CD4-positive, CD25-positive, alpha-beta regulatory T cell (primary cell): ENCODE measurements around the gene MOCS3. TPM values are rescaled to one million over a fixed set of nuclear protein-coding genes. Genes with fewer than 3 reads are reported as not detected.
A peak's percentile ranks its signal among the peaks of the same experiment; 100 is the strongest.

ENCODE experiments used
- ATAC-seq, 2 donors: fragments of 150-1000 bp; cut with Tn5 transposase; one replicate each; pipeline ENCODE4 v1.10.0; 2021; ENCODE audit warnings: low read depth in 2 of 2, moderate number of reproducible peaks in 2 of 2, moderate library complexity in 1 of 2
- DNase-seq, 3 donors: peaks; one replicate each; pipeline versions ENCODE4 v3.0.0 to v3.0.0-alpha.2; 2012 to 2022; ENCODE audit warnings: mixed read lengths in 1 of 3
- H3K27ac ChIP-seq: one replicate; pipeline ENCODE4 v1.7.0; 2013; ENCODE audit warnings: mild to moderate bottlenecking, low read length; ENCODE audit not compliant: insufficient read depth, poor library complexity, severe bottlenecking
- H3K27me3 ChIP-seq: one replicate; pipeline ENCODE4 v1.7.0; 2013; ENCODE audit warnings: low read length; ENCODE audit not compliant: control insufficient read depth, insufficient read depth
- H3K36me3 ChIP-seq: one replicate; pipeline ENCODE4 v1.7.0; 2013; ENCODE audit warnings: mild to moderate bottlenecking, low read length, moderate library complexity; ENCODE audit not compliant: control insufficient read depth, insufficient read depth
- H3K4me1 ChIP-seq: 2 replicates; pipeline ENCODE4 v1.7.0; 2013; ENCODE audit warnings: mild to moderate bottlenecking, low read length; ENCODE audit not compliant: insufficient read depth, control insufficient read depth, poor library complexity, severe bottlenecking
- H3K4me3 ChIP-seq: one replicate; pipeline ENCODE4 v1.7.0; 2013; ENCODE audit warnings: low read depth, mild to moderate bottlenecking, low read length, moderate library complexity
- H3K9me3 ChIP-seq, 2 experiments: 1 replicate in 1 of 2; 2 replicates in 1 of 2; pipeline ENCODE4 v1.7.0; 2013; ENCODE audit warnings: low read length in 2 of 2, mild to moderate bottlenecking in 1 of 2, moderate library complexity in 1 of 2; ENCODE audit not compliant: control insufficient read depth in 2 of 2
- H3K27ac Mint-ChIP-seq, 3 donors: one replicate each; pipeline ENCODE4 v1.8.0; 2020 to 2022; ENCODE audit warnings: mild to moderate bottlenecking in 3 of 3, mixed read lengths in 3 of 3, moderate library complexity in 2 of 3
- H3K27me3 Mint-ChIP-seq: one replicate; pipeline ENCODE4 v1.8.0; 2022; ENCODE audit warnings: mild to moderate bottlenecking, mixed read lengths
- H3K36me3 Mint-ChIP-seq: one replicate; pipeline ENCODE4 v1.8.0; 2020; ENCODE audit warnings: mixed read lengths
- H3K4me1 Mint-ChIP-seq, 4 donors: one replicate each; pipeline ENCODE4 v1.8.0; 2020 to 2022; ENCODE audit warnings: mixed read lengths in 4 of 4, mild to moderate bottlenecking in 1 of 4
- H3K4me3 Mint-ChIP-seq, 4 donors: one replicate each; pipeline ENCODE4 v1.8.0; 2020 to 2022; ENCODE audit warnings: mild to moderate bottlenecking in 4 of 4, mixed read lengths in 4 of 4, moderate library complexity in 3 of 4
- H3K9me3 Mint-ChIP-seq, 7 donors: one replicate each; pipeline ENCODE4 v1.8.0; 2020 to 2022; ENCODE audit warnings: mixed read lengths in 7 of 7, mild to moderate bottlenecking in 3 of 7, moderate library complexity in 2 of 7
- polyA plus RNA-seq, 4 donors: library from polyadenylated mRNA; unstranded; fragments of 300-500 nt; fragmentation: Illumina TruSeq; gene quantifications; one replicate each; pipeline ENCODE4 v1.2.3, GENCODE V29; 2021
- total RNA-seq: library from RNA; stranded (reverse); gene quantifications from one replicate; pipeline ENCODE4 v1.2.3, GENCODE V29; 2022

Gene MOCS3
- total and polyA plus RNA-seq, 5 donors from 2014 or later: 2.7 to 7.0 (median 4.3) TPM

- Mint-ChIP-seq H3K4me1 (no peaks in the 10 kb centered on the region), H3K27ac (no peak overlapping the region), H3K4me3 (no peak overlapping the region), H3K36me3 (no peaks in the 10 kb centered on the region), H3K9me3 (peaks cover 0 to 2% (median 0%) of the 10 kb centered on the region in 7 donors), H3K27me3 (peaks cover 29% of the 10 kb centered on the region)
- H3K4me3 ChIP-seq: no peak overlapping the region
- no peaks in the 10 kb centered on the region for H3K36me3 ChIP-seq
- no peaks in the 10 kb centered on the region for H3K9me3 ChIP-seq
- DNase-seq (no peak), ATAC-seq (no peak)
- H3K27ac ChIP-seq: no peak overlapping the region
- H3K27me3 ChIP-seq: no peaks in the 10 kb centered on the region
- no peaks in the 10 kb centered on the region for H3K4me1 ChIP-seq
Measured at GRCh38 chr20:50999355-50999754, 40.7 kb downstream of the MOCS3 start.

GRCh38 chr20:51001430-51002265, 43.0 kb downstream of the MOCS3 start:
- peaks cover 32% of the 10 kb centered on the region for H3K27me3 Mint-ChIP-seq
- H3K36me3 Mint-ChIP-seq: no peaks in the 10 kb centered on the region
- H3K27ac ChIP-seq: no peak overlapping the region
- no peaks in the 10 kb centered on the region for H3K4me1 ChIP-seq
- H3K9me3 ChIP-seq: no peaks in the 10 kb centered on the region
- DNase-seq (no peak), ATAC-seq (no peak)
- H3K27ac Mint-ChIP-seq: peak overlapping the region in 1 of 3 donors; percentile 65
- H3K4me1 Mint-ChIP-seq: no peaks in the 10 kb centered on the region
- H3K4me3 Mint-ChIP-seq: no peak overlapping the region
- no peaks in the 10 kb centered on the region for H3K36me3 ChIP-seq
- no peaks in the 10 kb centered on the region for H3K9me3 Mint-ChIP-seq
- no peaks in the 10 kb centered on the region for H3K27me3 ChIP-seq
- no peak overlapping the region for H3K4me3 ChIP-seq

- Mint-ChIP-seq H3K4me1 (no peaks in the 10 kb centered on the region), H3K36me3 (no peaks in the 10 kb centered on the region), H3K27ac (no peak overlapping the region), H3K9me3 (no peaks in the 10 kb centered on the region), H3K27me3 (peaks cover 32% of the 10 kb centered on the region), H3K4me3 (no peak overlapping the region)
- Histone ChIP-seq H3K27me3 (no peaks in the 10 kb centered on the region), H3K27ac (no peak overlapping the region), H3K4me1 (no peaks in the 10 kb centered on the region), H3K4me3 (no peak overlapping the region), H3K36me3 (no peaks in the 10 kb centered on the region), H3K9me3 (no peaks in the 10 kb centered on the region)
- DNase-seq: no peak
- no peak for ATAC-seq
Measured at GRCh38 chr20:51002633-51003032, 44.0 kb downstream of the MOCS3 start.

GRCh38 chr20:51003753-51004152, 45.1 kb downstream of the MOCS3 start:
- Histone ChIP-seq H3K27ac (no peak overlapping the region), H3K4me3 (no peak overlapping the region), H3K36me3 (no peaks in the 10 kb centered on the region), H3K4me1 (no peaks in the 10 kb centered on the region), H3K9me3 (no peaks in the 10 kb centered on the region), H3K27me3 (no peaks in the 10 kb centered on the region)
- no peak for DNase-seq
- ATAC-seq: peak in 1 of 2 donors; percentile 17
- no peaks in the 10 kb centered on the region for H3K9me3 Mint-ChIP-seq
- H3K27me3 Mint-ChIP-seq: peaks cover 32% of the 10 kb centered on the region
- no peaks in the 10 kb centered on the region for H3K36me3 Mint-ChIP-seq
- H3K27ac Mint-ChIP-seq: no peak overlapping the region
- no peak overlapping the region for H3K4me3 Mint-ChIP-seq
- no peaks in the 10 kb centered on the region for H3K4me1 Mint-ChIP-seq

GRCh38 chr20:51004305-51004727, 45.7 kb downstream of the MOCS3 start:
- Mint-ChIP-seq H3K27me3 (peaks cover 27% of the 10 kb centered on the region), H3K4me3 (no peak overlapping the region), H3K27ac (no peak overlapping the region), H3K36me3 (no peaks in the 10 kb centered on the region), H3K4me1 (no peaks in the 10 kb centered on the region), H3K9me3 (no peaks in the 10 kb centered on the region)
- no peaks in the 10 kb centered on the region for H3K4me1 ChIP-seq
- no peak overlapping the region for H3K4me3 ChIP-seq
- DNase-seq (no peak), ATAC-seq (no peak)
- H3K36me3 ChIP-seq: no peaks in the 10 kb centered on the region
- no peaks in the 10 kb centered on the region for H3K9me3 ChIP-seq
- no peaks in the 10 kb centered on the region for H3K27me3 ChIP-seq
- H3K27ac ChIP-seq: no peak overlapping the region

DNA sequence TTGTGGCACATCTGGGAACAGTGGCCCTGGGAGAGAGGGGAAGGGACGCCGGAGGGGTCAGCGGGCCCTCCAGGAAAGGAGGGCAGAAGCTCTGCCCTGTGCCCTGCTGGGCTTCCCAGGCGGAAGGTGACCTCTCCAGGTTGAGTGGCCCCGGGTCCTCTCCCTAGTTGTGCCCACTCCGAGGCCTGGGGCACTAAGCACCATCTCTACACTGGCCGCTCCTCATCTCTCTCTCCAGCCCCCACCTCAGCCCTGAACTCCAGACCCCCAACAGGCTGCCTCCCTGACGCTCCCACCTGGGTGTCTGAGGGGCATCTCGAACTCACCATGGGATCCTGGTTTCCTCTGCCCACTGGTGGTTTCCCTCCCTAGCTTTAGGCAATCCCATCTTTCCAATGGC, 46.2 kb downstream of the MOCS3 start:
- DNase-seq (no peak), ATAC-seq (no peak)
- Histone ChIP-seq H3K27me3 (no peaks in the 10 kb centered on the region), H3K4me3 (no peak overlapping the region), H3K27ac (no peak overlapping the region), H3K36me3 (no peaks in the 10 kb centered on the region), H3K4me1 (no peaks in the 10 kb centered on the region), H3K9me3 (no peaks in the 10 kb centered on the region)
- Mint-ChIP-seq H3K27ac (no peak overlapping the region), H3K36me3 (no peaks in the 10 kb centered on the region), H3K4me1 (no peaks in the 10 kb centered on the region), H3K4me3 (no peak overlapping the region), H3K9me3 (no peaks in the 10 kb centered on the region), H3K27me3 (peaks cover 24% of the 10 kb centered on the region)

DNA sequence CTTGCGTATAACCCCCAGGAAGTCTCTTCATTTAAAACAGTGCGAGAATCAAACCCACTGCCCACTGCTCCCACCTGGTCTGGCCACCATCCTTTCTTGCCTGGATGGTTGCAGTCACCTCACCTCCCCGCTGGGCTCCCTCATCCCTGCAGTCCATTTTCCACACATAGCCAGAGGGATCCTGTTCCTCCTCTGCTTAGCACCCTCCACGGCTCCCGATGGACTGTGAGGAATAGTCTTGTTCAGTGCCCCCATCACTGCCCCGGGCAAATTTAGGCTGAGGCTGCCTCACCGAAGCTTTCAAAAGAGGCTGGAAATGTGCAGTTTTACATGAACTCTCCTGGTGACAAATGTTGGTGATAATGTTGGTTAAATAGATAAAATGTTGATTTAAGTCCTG, 46.6 kb downstream of the MOCS3 start:
- Histone ChIP-seq H3K4me1 (no peaks in the 10 kb centered on the region), H3K27me3 (no peaks in the 10 kb centered on the region), H3K27ac (no peak overlapping the region), H3K36me3 (no peaks in the 10 kb centered on the region), H3K4me3 (no peak overlapping the region), H3K9me3 (no peaks in the 10 kb centered on the region)
- Mint-ChIP-seq H3K4me1 (no peaks in the 10 kb centered on the region), H3K9me3 (no peaks in the 10 kb centered on the region), H3K36me3 (no peaks in the 10 kb centered on the region), H3K4me3 (no peak overlapping the region), H3K27ac (no peak overlapping the region), H3K27me3 (peaks cover 24% of the 10 kb centered on the region)
- ATAC-seq (no peak), DNase-seq (no peak)

GRCh38 chr20:51008718-51009117, 50.1 kb downstream of the MOCS3 start:
- Mint-ChIP-seq H3K27ac (no peak overlapping the region), H3K36me3 (no peaks in the 10 kb centered on the region), H3K4me3 (no peak overlapping the region), H3K9me3 (peaks cover 0 to 2% (median 0%) of the 10 kb centered on the region in 7 donors), H3K4me1 (no peaks in the 10 kb centered on the region), H3K27me3 (peaks cover 9% of the 10 kb centered on the region)
- no peaks in the 10 kb centered on the region for H3K27me3 ChIP-seq
- H3K4me1 ChIP-seq: no peaks in the 10 kb centered on the region
- H3K4me3 ChIP-seq: no peak overlapping the region
- H3K36me3 ChIP-seq: no peaks in the 10 kb centered on the region
- ATAC-seq (no peak), DNase-seq (no peak)
- no peaks in the 10 kb centered on the region for H3K9me3 ChIP-seq
- no peak overlapping the region for H3K27ac ChIP-seq
